ENCODE measurements around the gene ANO2.

GRCh38 chr12:5723711-5724252 is 221.3 kb downstream of the ANO2 start:
- TF ChIP-seq REST (IDR thresholded peaks at IDR 0.05; ENCODE audit: insufficient read depth in 1 of 2, low read depth in 2 of 2, low read length in 2 of 2): no peak
- no peak for TF ChIP-seq POLR2AphosphoS5 (IDR thresholded peaks at IDR 0.05; ENCODE audit: low read depth, low read length)
- TF ChIP-seq SIN3A (IDR thresholded peaks at IDR 0.05; ENCODE audit: borderline replicate concordance, insufficient read depth, low read length): no peak
- no peak for TF ChIP-seq FOXP2 (optimal IDR thresholded peaks at IDR 0.05; ENCODE audit: borderline replicate concordance, extremely low read depth, extremely low read length, insufficient read depth)
